ENCODE data around the gene PAMR1.
"Not testable (repeated sequence)": the region's sequence is repeated elsewhere in the genome, so short reads cannot be mapped to it uniquely, and the experiment has no call there.

PAMR1 gene

GRCh38 chr11:35541621-35542375 is 16.4 kb upstream of the PAMR1 start:
- DNase-seq, result no peak

DNA sequence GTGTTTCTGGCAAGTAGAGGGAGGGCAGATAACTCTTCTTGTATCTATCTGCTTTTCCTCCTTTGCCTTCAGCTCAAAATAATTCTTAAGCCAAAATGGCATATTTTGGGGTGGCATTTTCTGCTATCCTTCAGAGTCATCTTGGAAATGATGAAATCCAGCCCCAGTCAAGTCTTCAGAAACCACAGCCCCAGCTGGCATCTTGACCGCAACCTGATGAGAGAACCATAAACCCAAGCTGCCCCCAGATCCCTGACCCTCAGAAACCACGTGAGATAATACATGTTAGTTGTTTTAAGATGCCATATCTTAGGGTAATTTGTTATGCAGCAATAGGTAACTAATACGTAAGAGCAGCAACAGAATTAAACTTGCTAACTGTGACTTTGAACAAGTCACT is 15.1 kb upstream of the PAMR1 start:
- no peak for DNase-seq

GRCh38 chr11:35539781-35540281 is 14.4 kb upstream of the PAMR1 start:
- no peak for DNase-seq

- DNase-seq, result no peak
Measured at GRCh38 chr11:35539256-35539655, 13.8 kb upstream of the PAMR1 start.

DNA sequence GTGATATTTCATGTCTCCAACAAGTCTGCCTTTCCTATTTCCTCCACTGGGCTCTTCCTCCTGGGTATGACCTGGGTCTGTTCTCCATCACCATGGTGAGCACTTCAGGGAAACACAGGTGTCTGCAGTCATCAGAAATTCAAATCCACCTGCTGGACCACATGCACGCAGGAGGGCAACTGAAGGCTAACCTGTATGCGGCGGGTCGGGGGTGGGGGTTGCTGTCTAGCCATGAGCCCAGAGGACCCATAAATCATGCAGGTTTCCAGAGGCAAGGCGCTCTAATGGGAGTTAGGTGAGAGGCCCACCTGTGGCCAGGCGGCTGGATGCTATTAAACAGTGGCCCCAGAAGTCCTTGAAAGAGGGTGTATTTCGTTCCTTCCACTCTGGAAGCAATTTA is 11.1 kb upstream of the PAMR1 start:
- DNase-seq, result no peak

GRCh38 chr11:35531246-35531645 is 5.8 kb upstream of the PAMR1 start:
- DNase-seq, result no peak

DNA sequence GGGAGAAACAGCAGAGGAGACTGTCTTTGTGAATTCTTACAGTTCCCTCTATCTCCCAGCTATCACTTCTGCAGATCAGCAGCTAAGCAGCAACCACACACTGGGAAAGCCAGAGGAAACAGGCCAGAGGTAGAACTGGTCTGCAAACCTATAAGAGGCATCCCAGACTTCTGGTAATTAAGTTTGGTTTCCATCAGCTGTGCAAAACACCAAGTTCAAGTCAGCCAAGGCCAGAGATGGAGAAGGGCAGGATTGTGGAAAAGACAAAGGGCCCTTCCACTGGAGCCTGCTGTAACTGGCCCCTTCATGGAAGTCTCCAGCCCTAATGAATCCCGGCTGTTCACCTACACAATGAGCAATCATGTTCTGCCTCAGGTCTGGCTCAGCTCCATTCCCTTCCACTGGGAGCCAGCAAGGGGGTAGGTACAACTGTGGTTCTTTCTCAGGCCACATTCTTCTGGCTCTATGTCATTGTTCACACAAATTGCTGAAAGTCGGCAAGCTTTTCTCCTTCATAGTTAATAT is 4.6 kb upstream of the PAMR1 start:
- DNase-seq, result no peak

DNA sequence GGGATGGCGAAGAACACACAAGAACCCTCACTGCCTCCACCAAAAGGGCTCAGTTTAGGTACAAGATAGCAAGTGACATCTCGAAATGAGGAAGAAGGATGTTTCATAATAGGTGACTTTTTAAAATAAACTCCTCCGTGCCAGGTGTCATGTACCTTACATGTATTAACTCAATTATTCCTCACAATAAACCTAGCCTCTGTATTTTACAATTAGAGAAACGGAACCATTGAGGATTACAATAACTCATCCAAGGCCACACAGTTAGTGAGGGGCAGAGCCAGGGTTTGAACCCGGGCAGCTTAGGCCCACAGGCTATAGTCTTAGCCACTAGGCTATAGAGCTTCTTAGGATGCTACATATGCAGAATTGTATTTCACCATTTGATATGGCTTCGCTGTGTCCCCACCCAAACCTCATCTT is 965 bp upstream of the PAMR1 start:
- no peak for DNase-seq

DNA sequence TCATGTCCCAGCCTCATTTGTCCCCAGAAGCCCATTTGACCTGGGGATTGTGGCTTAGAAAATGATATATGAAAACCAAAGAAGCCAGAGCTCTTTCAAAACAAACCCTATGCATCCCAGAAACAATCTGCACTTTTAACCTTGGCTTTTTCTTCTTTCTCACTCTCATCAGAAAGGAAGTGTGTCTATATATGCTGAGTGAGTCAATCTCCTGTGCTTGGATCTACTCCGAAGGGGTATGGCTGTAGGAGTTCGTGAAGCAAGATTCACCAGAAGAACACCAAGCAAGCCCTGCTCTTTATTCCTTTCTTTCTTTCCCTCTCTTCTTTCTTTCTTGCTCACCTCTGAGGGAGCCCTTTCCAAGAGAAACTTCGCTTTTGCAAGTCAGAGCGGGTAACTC is 636 bp downstream of the PAMR1 start:
- DNase-seq, result no peak

- DNase-seq, result no peak
Measured at GRCh38 chr11:35523861-35524260, 1.6 kb downstream of the PAMR1 start.

- DNase-seq, result no peak
Measured at GRCh38 chr11:35523331-35523768, 2.1 kb downstream of the PAMR1 start.

DNA sequence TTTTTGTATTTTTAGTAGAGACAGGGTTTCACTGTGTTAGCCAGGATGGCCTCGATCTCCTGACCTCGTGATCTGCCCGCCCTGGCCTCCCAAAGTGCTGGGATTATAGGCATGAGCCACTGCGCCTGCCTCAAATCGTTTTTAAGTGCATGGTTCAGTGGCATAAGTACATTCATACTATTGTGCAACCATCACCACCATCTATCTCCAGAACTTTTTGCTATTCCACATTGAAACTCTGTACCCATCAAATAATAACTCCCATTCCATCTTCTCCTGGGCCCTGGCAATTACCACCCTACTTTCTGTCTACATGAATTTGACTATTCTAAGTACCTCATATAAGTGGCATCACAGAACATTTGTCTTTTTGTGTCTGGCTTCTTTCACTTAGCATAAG is 3.3 kb downstream of the PAMR1 start:
- DNase-seq, result not testable (repeated sequence)

DNA sequence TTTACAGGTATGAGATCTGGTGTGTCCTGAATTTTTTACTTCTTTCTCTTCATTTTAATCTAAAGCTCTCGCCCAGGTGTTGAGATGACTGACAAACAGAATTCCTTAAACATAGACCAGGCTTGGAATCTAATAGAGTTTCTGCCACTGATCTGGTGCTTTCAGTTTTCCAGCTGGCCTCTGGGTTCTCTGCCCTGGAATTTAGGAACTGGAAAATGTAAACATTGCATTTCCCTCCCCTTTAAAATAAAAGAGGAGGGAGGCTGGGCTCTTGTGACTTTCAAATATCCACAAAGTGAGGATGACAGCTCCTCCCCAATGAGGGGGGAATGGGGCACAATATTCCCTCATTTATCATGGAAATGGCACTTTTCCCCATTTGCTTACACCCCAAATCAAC is 5.0 kb downstream of the PAMR1 start:
- no peak for DNase-seq

- no peak for DNase-seq
Measured at GRCh38 chr11:35518766-35519165, 6.7 kb downstream of the PAMR1 start.

- no peak for DNase-seq
Measured at GRCh38 chr11:35517481-35517880, 7.9 kb downstream of the PAMR1 start.

DNA sequence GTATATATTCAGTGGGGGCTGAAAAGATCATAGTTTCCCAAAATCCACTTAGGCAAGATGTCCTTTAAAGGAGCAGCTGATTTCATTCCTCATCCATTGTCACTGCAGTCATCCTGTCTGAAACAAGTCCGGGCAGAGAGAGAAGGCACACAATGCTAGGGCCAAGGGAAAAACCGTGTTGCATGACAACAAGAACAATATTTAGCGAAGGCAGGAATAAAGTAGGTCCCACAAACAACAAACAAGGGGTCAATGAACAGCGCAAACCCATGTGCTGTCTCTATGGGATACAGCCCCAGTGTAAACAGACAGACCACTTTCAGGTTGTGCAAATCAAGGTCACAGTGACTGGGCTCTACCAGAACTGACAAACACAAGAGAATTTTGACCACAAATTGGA is 9.0 kb downstream of the PAMR1 start:
- DNase-seq, result no peak

DNA sequence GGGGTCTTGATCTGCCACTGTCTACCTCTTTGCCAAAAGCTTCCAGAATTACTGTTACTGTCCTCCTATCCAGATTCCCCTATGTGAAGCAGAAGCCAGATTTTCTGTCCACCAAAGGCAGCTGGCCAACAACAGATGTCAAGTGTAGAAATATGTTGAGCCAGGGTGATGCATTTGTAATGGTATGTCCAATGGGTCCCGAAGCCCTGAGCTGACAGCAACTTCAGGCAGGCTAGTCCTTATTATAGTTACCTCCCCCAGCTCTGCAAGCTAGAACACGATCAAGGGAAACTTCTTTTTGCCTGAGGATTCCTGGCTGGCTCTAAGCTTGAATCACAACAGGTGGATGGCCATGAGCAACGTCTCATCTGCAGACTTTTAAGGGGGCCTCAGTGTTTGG is 10.2 kb downstream of the PAMR1 start:
- no peak for DNase-seq

DNA sequence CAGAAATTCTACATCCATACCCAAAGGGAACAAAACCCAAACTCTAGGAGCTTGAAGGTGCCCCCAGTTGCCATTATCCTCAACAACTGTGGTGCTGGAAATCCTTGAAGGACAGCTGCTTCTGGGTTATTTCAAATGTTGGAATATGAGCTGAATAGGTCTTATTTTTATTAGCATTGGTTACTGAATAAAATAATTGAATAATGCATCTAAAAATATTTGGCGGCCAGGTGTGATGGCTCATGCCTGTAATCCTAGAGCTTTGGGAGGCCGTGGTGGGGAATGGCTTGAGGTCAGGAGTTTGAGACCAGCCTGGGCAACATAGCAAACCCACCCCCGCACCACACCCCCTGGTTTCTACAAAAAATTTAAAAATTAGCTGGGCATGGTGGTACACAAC is 10.9 kb downstream of the PAMR1 start:
- no peak for DNase-seq

DNA sequence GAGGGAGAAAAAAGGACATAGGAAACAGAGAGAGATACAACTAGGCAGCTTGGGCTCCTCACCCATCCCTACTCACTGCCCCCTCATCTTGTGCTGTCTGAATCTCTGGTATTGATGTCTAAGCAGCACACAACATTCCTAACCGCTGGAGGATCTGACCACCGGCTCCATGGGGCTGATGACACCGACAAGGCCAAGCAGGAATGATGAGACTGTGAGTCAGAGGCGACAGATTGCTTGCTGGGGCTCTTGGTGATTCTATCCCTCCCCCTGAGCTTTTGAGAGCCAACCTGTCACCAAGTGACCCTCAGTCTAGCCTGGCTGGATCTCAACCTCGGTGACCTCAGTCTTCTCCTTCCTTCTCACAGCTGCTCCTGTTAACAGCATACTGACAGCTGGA is 13.8 kb downstream of the PAMR1 start:
- no peak for DNase-seq

GRCh38 chr11:35507688-35508087 is 17.7 kb downstream of the PAMR1 start:
- DNase-seq, result no peak

- DNase-seq, result no peak
Measured at GRCh38 chr11:35501776-35502175, 23.6 kb downstream of the PAMR1 start.

- DNase-seq, result no peak
Measured at GRCh38 chr11:35500744-35501143, 24.7 kb downstream of the PAMR1 start.

DNA sequence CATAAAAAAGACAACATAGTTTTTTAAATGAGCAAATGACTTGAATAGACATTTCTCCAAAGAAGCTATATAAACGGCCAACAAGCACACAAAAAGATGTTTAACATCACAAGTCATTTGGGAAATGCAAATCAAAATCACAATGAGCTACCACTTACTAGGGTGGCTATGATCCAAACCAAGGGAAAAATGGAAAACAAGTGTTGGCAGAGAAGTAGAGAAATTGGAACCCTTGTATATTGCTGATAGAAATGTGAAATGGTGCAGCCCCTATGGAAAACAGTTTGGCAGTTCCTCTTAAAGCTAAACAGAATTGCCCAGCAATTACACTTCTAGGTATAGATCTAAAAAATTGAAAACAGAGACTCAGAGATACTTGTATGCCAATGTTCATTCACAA is 29.0 kb downstream of the PAMR1 start:
- no peak for DNase-seq

- DNase-seq, result no peak
Measured at GRCh38 chr11:35494957-35495490, 30.4 kb downstream of the PAMR1 start.

All from CD4-positive, alpha-beta T cell treated with Interleukin-12 subunit alpha and Interleukin-12 subunit beta, for 1 hour (primary cell).